Stimulated activated naive CD8-positive, alpha-beta T cell treated with anti-CD3 and anti-CD28 coated beads, Interleukin-15, Interleukin-2, amounts not matched to agents 100 U/mL and 50 U/mL, for 24 hours (primary cell): Measurements from ENCODE around the gene PRR5.

Experiments
- ATAC-seq: fragments of 150-1000 bp; cut with Tn5 transposase; one replicate; pipeline ENCODE4 v1.10.0; 2021
- DNase-seq: peaks from one replicate; pipeline ENCODE4 v3.0.0; 2021

Gene PRR5

GRCh38 chr22:44718418-44718817 is 16.4 kb downstream of the PRR5 start:
- ATAC-seq (peak; percentile 57), DNase-seq (no peak)

DNA sequence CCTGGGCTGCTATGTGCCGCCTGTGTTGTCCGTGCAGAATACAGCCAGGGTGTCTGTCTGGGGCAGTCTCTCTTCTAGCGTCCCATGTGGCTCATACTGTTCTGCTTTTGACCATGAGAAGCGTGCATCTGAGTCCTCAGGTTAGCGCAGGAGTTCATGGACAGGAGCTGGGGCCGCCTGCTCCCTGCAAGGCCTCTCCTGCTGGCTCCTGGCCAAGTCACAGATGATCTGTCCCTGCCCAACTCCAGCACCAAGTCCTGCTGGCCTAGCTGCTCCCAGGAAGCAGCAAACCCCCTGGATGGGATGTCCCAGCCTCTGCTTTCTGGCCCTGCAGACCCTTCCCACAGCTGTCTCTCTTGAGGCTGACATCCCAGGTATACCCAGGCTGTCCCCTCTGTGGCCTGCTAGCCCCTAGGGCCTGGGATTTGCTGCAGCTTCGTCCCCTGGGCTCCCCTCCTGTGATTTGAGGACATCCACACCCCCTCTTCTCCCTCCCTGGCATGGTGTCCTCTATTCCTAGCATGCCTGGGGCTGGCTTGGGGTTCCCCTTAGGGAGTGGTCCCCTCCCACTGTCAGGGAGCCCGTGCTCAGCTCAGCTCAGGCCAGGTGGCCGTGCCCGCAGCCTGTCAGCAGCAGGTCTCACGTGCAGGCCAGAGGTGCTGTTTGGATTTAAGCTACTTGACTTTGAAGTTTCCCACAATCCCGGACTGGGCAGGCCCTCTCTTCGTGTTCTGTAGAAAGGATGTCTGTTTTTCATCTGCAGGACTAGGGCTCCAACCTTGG is 17.8 kb downstream of the PRR5 start:
- ATAC-seq, result no peak
- no peak for DNase-seq

DNA sequence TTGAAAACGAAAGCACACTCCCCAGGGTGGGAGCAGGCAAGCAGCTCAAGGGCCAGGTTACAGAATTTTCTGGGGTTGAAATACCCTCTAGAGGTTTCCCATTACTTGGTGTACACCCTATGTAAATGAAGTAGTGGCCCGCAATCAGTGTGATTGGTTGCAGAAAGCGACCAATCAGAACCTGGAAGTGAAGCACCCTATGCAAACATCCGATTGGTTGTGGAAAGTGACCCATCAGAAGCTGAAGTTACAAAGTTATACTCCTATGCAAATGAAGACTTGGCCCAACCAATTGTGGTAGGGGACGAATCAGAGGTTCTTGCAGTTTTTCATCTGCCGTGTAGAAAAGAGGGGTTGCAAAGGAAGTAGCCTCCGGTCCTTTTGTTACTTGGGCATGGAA is 19.2 kb downstream of the PRR5 start:
- no peak for DNase-seq
- no peak for ATAC-seq

- ATAC-seq, result no peak
- DNase-seq, result no peak
Observed at GRCh38 chr22:44722611-44723010, 20.6 kb downstream of the PRR5 start.

DNA sequence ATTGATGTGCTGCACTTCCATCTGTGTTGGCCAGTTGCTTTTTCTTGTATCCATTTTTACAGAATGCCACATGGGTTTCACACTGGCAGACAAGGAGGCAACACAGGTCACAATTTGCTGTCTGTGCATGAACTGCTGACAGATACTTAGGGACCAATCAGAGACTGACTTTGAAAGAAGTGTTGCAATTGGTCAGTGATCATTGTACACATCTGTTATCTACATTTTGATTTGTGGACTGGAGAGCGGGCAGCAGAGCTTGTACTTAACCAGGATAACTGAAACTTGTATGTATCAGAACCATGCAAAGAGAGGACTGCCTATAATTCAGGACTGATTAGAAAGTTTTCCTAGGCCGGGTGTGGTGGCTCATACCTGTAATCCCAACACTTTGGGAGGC is 21.8 kb downstream of the PRR5 start:
- no peak for ATAC-seq
- DNase-seq, result no peak

DNA sequence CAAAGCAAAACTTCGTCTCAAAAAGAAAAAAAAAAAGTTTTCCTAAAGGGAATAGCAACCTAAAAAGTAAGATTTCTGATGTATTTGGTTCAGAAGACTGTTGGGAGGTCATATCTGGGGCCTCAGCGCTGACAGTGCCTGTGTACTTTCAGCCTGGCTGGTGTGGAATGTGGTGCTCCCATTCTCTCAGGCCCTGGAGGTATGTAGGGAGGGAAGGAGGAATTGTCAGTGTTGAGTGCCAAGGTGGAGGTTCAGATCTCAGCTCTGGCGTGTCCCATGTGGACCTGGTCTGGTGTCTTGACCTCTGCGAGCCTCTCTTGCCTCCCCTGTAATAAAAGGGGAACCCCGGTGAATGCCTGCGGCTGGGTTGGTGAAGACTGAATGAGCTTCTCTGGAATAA is 22.4 kb downstream of the PRR5 start:
- ATAC-seq, result no peak
- no peak for DNase-seq

- no peak for ATAC-seq
- DNase-seq, result no peak
Observed at GRCh38 chr22:44724859-44725258, 22.9 kb downstream of the PRR5 start.

DNA sequence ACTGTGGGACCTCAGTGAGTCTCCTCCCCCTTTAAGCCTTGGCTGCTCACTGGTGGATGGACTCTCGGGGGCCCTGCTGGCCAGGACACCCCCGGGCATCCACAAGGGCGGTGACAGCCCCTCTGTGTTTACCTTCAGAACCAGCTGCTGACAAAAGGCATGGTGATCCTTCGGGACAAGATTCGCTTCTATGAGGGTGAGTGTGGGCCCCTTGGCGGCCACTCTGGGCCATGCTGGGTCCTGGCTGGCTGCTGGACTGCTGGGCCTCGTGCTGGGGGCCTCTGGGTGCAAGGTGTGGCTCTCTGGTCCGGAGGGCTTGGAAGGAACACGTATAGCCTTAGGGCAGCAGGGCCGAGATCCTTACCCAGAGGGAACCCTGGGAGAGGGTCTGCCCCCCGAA is 24.4 kb downstream of the PRR5 start:
- ATAC-seq, result no peak
- no peak for DNase-seq

DNA sequence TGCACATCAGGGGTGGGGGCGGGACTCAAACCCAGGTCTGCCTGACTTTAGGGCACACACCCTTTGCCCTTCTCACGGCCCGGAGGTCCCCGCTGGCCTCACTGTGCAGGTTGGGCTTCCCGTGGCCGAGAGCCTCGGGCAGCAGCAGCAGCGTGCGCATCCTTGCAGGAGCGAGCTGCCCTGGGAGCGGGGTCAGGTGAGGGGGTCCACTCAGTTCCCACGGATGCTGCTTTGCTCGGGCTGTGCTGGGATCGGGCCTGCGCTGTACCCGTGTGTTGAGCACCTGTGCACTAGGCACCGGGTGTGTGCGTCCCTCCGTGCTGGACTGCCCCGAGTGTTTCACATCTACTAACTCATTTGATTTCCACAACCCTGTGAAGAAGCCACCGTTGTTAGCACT is 25.1 kb downstream of the PRR5 start:
- ATAC-seq (no peak), DNase-seq (no peak)

GRCh38 chr22:44727709-44728108 is 25.7 kb downstream of the PRR5 start:
- ATAC-seq, result no peak

DNA sequence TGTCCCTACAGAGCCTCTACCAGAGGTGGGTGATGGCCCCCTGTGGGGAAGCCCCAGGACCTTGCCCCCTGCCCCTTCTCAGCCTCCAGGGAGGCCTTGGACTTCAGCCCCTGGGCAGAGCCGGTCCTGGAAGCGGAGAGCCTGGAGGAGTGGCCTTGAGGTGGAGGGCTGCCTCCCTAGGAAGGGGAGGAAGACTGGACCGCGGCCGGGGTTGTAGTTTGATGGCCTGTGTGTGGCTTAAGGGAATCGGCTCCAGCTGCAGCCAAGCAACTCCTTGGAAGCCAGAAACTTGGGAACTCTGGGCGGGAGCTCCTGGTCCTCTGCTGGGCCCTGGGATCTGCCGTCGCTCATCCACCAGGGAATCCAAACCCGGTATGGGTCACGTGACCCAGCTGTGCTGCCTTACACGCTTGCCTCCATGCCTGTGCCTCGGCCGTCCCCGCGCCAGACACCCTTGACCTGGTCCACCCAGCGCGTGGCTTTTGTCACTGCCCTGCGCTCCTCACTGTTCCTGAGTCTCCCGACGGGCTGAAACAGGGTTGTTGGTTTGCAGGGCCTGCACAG is 26.8 kb downstream of the PRR5 start:
- DNase-seq (no peak), ATAC-seq (no peak)

More at GRCh38 chr22:44727709-44728108, 25.7 kb downstream of the PRR5 start:
- no peak for DNase-seq

DNA sequence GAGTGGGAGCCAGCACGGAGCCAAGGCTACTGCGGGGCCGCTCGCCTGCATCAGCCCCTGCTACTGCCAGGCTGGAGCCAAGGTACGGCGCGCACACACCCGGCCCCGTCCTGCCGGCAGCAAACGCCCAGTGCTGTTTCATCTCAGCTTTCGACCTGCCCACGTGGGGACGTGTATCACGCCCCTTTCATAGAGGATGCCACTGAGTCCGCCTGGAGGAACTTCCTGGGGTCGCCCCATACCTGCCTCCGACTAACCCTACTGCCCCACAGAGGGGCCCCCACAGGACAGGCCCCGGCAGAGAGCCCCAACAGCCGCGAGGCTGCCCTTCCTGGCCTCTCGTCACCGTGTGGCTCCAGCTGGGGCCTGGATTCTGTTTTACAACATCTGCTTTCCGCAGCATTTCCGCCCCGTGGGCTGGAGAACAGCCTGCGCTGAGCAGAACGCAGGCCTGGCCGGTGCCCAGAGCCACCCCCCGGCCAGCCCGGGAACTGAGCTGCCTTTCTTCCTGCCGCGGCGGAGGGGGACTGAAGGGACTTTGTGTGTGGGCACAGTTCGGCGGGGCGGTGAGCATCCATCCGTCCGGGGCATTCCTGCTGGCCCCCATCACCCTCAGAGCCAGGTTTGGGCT is 27.5 kb downstream of the PRR5 start:
- ATAC-seq, result no peak
- DNase-seq, result peak; percentile 23

DNA sequence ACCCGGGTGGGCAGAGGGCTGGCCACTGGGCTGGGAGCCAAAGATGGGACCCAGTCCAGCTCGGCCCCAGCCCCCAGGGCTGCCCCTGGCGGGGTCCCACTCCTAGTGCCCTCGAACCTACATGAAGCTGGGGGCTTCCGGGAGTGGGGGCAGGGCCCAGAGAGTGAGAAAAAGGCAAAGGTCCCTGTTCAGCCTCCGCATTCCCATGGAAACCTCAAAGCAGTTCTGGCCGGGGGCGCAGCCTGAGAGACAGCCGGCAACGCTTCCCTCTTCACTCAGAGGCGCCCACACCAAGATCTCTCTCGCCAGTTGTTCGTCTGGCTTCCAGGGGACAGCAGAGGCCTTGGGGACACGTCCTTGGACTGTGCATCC is 28.0 kb downstream of the PRR5 start:
- no peak for DNase-seq

DNA sequence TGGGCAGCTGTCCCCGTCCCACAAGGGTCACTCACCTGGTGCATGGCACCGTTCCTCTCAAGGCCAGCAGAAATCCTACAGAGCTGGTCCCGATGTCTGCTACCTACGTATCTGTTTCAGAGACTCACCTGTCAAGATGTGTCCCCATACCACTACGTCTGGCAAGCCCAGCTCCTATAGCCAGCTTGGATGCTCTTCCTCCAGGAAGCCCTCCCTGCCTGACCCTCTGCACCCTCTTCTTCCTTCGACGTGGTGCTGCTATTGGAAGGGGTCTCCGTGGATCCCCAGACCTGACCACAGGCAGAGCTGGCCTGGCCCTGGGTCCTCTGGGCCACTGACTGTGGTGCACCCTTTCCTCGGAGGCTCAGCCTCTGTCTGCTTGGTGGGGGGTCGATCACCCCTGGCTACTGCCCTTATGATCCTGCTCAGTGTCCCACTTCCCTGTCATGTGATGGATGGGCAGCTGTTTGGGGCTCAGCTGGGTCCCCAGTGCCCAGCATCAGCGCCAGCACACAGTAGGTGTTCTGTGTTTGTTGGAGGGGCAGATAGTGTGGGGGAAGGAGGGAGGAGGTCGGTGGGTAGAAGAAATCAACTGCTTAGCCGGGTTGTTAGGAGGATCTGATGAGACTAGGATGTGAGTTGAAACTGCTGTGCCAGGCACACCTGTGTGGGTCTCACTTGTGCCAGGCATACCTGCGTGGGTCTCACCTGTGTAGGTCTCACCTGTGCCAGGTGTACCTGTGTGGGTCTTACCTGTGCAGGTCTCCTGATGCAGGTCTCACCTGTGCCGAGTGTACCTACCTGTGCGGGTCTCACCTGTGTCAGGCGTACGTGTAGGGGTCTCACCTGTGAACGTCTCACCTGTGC is 28.7 kb downstream of the PRR5 start:
- DNase-seq, result no peak
- ATAC-seq, result no peak

More for the DNA sequence above, 28.0 kb downstream of the PRR5 start:
- no peak for ATAC-seq

- no peak for DNase-seq
- no peak for ATAC-seq
Observed at GRCh38 chr22:44731357-44731970, 29.5 kb downstream of the PRR5 start.

- ATAC-seq (no peak), DNase-seq (no peak)
Observed at GRCh38 chr22:44732017-44732561, 30.1 kb downstream of the PRR5 start.

- DNase-seq (no peak), ATAC-seq (no peak)
Observed at GRCh38 chr22:44732661-44733060, 30.7 kb downstream of the PRR5 start.

DNA sequence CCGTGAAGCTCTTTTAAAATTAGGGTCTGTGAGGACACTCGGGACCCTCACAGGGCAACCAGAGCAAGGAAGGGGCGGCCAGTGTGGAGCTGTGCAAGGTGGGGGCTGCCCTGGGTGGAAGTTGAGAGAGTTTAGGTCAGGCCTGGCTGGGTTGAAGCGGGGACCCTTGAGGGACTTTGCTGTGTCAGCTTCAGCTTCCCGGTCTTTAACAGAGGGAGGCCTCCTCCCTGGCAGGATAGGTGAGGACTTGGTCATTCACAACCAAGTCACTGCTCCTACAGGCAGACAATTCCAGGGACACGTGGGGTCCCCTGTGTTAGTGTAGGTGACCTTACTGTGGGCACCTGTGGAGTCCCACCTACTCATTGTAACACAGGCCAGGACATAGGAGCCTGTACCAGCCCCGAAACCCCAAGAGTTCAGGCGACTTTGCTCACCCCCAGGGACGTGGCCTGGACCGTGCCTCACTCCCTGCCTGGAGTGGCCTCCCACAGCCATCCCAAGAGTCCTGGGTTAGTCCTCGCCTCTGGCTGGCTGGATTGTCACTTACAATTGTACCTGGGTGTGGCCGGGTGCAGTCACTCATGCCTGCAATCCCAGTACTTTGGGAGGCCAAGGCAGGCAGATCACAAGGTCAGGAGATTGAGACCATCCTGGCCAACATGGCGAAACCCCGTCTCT is 31.6 kb downstream of the PRR5 start:
- ATAC-seq (no peak), DNase-seq (no peak)

- ATAC-seq, result no peak
Observed at GRCh38 chr22:44734278-44734677, 32.3 kb downstream of the PRR5 start.

DNA sequence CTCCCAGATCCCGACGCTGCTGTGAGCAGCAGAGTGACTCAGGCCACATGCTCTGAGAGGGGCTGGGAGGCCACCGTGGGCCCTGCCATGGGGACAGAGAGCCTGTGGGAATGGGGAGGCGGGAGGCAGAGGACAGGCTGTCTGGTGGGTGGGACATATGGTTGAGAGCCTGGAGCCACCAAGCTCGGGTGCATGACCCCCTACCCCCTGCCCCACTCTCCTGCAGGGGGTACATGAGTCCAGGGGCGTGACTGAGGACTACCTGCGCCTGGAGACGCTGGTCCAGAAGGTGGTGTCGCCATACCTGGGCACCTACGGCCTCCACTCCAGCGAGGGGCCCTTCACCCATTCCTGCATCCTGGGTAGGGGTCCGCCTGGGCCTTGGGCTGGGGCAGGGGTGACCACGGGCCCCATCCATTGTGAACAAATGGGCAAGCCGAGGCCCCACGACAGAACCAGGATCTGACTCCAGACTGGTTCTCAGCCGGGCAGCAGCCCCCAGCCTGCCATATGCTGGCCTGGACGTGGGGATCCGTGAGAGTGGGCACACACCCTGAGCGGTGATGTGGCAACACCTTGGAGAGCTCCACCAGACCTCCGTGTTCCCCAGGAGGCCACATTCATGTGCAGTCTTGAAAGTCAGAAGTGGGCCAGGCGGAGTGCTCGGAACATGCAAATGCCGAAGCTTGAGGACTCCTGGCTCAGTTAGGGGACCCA is 33.0 kb downstream of the PRR5 start:
- DNase-seq, result no peak
- no peak for ATAC-seq

More at GRCh38 chr22:44734278-44734677, 32.3 kb downstream of the PRR5 start:
- DNase-seq, result no peak
